Hepatocyte (in vitro differentiated cells): ENCODE measurements around the gene PACS1. TPM values are rescaled to one million over a fixed set of nuclear protein-coding genes. Genes with fewer than 3 reads are reported as not detected.

Source experiments
- DNase-seq: peaks from one replicate; pipeline ENCODE4 v3.0.0-alpha.2; 2016; ENCODE audit warnings: low spot score
- H2AFZ ChIP-seq: fragments of 200-600 bp; sonication (generic); 2 replicates; pipeline ENCODE4 v1.6.0; 2016; ENCODE audit warnings: antibody characterized with exemption, mild to moderate bottlenecking
- H3K27ac ChIP-seq: fragments of 200-600 bp; sonication (generic); 2 replicates; pipeline ENCODE4 v1.5.1; 2016; ENCODE audit warnings: mild to moderate bottlenecking
- H3K27me3 ChIP-seq: fragments of 200-600 bp; sonication (generic); 2 replicates; pipeline ENCODE4 v1.6.1; 2016
- H3K36me3 ChIP-seq: fragments of 200-600 bp; sonication (generic); replicated peaks from 2 replicates; pipeline ENCODE4 v1.5.1; 2016; ENCODE audit warnings: low read depth; ENCODE audit not compliant: insufficient read depth
- H3K4me1 ChIP-seq: fragments of 200-600 bp; sonication (generic); 2 replicates; pipeline ENCODE4 v1.5.1; 2016; ENCODE audit warnings: mild to moderate bottlenecking, moderate library complexity; ENCODE audit not compliant: insufficient read depth
- H3K4me2 ChIP-seq: fragments of 200-600 bp; sonication (generic); 2 replicates; pipeline ENCODE4 v1.6.0; 2016
- H3K4me3 ChIP-seq: fragments of 200-600 bp; sonication (generic); 2 replicates; pipeline ENCODE4 v1.5.1; 2016; ENCODE audit warnings: mild to moderate bottlenecking
- H3K79me2 ChIP-seq: fragments of 200-600 bp; sonication (generic); 2 replicates; pipeline ENCODE4 v1.6.0; 2017; ENCODE audit warnings: mild to moderate bottlenecking
- H3K9me2 ChIP-seq: fragments of 200-600 bp; sonication (generic); replicated peaks from 2 replicates; pipeline ENCODE4 v1.6.0; 2017; ENCODE audit warnings: mild to moderate bottlenecking; ENCODE audit not compliant: insufficient read depth
- H3K9me3 ChIP-seq: fragments of 200-600 bp; sonication (generic); 2 replicates; pipeline ENCODE4 v1.5.1; 2016; ENCODE audit warnings: low read depth, mild to moderate bottlenecking
- H4K20me1 ChIP-seq: fragments of 200-600 bp; sonication (generic); 2 replicates; pipeline ENCODE4 v1.6.0; 2016; ENCODE audit warnings: mild to moderate bottlenecking; ENCODE audit not compliant: insufficient read depth, poor library complexity, severe bottlenecking
- EZH2 ChIP-seq: fragments of 200-600 bp; sonication (generic); IDR thresholded peaks from 2 replicates; pipeline ENCODE4 v1.6.1; 2016; ENCODE audit warnings: antibody characterized with exemption, mild to moderate bottlenecking, borderline replicate concordance
- EZH2phosphoT487 ChIP-seq: fragments of 200-600 bp; sonication (generic); IDR thresholded peaks from one replicate; pipeline ENCODE4 v1.6.1; 2018; ENCODE audit warnings: antibody characterized with exemption, mild to moderate bottlenecking, low read depth, moderate library complexity; ENCODE audit not compliant: unreplicated experiment, severe bottlenecking
- WGBS: methylation state at CpG from one replicate; pipeline ENCODE4 v1.1.6; 2016; ENCODE audit warnings: low lambda C conversion rate; ENCODE audit errors: missing lambda C conversion rate; 5-methylcytosine and 5-hydroxymethylcytosine counted together
- polyA plus RNA-seq: library from polyadenylated mRNA; unstranded; fragments of >200 nt; fragmentation: Nextera tagmentation; extraction: Ambion mirVana; gene quantifications from 2 replicates; pipeline ENCODE4 v1.2.1, GENCODE V29; 2016
- total RNA-seq: library from RNA; depleted of rRNA; stranded (reverse); fragments of >200 nt; gene quantifications from 2 replicates; pipeline ENCODE4 v1.2.3, GENCODE V29; 2014
- TF ChIP-seq, protein P1 (sequence below): fragments of 200-600 bp; sonication (generic); IDR thresholded peaks from 2 replicates; pipeline ENCODE4 v1.5.1; 2016; ENCODE audit warnings: antibody characterized with exemption, mild to moderate bottlenecking; ENCODE audit not compliant: poor library complexity

The PACS1 gene
- total and polyA plus RNA-seq, 2 experiments from 2014 or later: 28.2 to 71.5 TPM

GRCh38 chr11:66262696-66263095 lies 192.6 kb downstream of the PACS1 start:
- Histone ChIP-seq H4K20me1 (peaks cover 8% of the 10 kb centered on the region), H3K4me3 (no peak overlapping the region), H2AFZ (no peak overlapping the region), H3K9me2 (no peaks in the 10 kb centered on the region), H3K27ac (no peak overlapping the region), H3K4me2 (no peak overlapping the region), H3K4me1 (peaks cover 11% of the 10 kb centered on the region), H3K27me3 (no peaks in the 10 kb centered on the region), H3K36me3 (no peaks in the 10 kb centered on the region), H3K79me2 (peaks cover 17% of the 10 kb centered on the region), H3K9me3 (no peaks in the 10 kb centered on the region)
- over 99% methylated on average over 12 of the region's 12 CpGs for whole genome bisulfite sequencing
- no peak for TF ChIP-seq EZH2
- TF ChIP-seq, protein P1, sequence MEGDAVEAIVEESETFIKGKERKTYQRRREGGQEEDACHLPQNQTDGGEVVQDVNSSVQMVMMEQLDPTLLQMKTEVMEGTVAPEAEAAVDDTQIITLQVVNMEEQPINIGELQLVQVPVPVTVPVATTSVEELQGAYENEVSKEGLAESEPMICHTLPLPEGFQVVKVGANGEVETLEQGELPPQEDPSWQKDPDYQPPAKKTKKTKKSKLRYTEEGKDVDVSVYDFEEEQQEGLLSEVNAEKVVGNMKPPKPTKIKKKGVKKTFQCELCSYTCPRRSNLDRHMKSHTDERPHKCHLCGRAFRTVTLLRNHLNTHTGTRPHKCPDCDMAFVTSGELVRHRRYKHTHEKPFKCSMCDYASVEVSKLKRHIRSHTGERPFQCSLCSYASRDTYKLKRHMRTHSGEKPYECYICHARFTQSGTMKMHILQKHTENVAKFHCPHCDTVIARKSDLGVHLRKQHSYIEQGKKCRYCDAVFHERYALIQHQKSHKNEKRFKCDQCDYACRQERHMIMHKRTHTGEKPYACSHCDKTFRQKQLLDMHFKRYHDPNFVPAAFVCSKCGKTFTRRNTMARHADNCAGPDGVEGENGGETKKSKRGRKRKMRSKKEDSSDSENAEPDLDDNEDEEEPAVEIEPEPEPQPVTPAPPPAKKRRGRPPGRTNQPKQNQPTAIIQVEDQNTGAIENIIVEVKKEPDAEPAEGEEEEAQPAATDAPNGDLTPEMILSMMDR: no peak
- TF ChIP-seq EZH2phosphoT487: no peak
- no peak for DNase-seq

GRCh38 chr11:66263231-66263630 lies 193.2 kb downstream of the PACS1 start:
- H4K20me1 ChIP-seq: peaks cover 8% of the 10 kb centered on the region

GRCh38 chr11:66263785-66264184 lies 193.7 kb downstream of the PACS1 start:
- Histone ChIP-seq H3K27me3 (no peaks in the 10 kb centered on the region), H3K4me1 (peaks cover 6% of the 10 kb centered on the region), H3K4me2 (no peak overlapping the region), H3K9me2 (no peaks in the 10 kb centered on the region), H2AFZ (no peak overlapping the region), H3K4me3 (no peak overlapping the region), H3K9me3 (no peaks in the 10 kb centered on the region), H4K20me1 (peaks cover 5% of the 10 kb centered on the region), H3K36me3 (no peaks in the 10 kb centered on the region), H3K27ac (no peak overlapping the region), H3K79me2 (peaks cover 14% of the 10 kb centered on the region)
- no peak for DNase-seq
- TF ChIP-seq, protein P1: no peak
- TF ChIP-seq EZH2: no peak
- 96% methylated on average over 7 of the region's 10 CpGs for WGBS

More at GRCh38 chr11:66263231-66263630, 193.2 kb downstream of the PACS1 start:
- H3K9me2 ChIP-seq: no peaks in the 10 kb centered on the region
- H3K9me3 ChIP-seq: no peaks in the 10 kb centered on the region
- no peak overlapping the region for H3K4me2 ChIP-seq
- no peak overlapping the region for H2AFZ ChIP-seq
- H3K27me3 ChIP-seq: no peaks in the 10 kb centered on the region
- no peak for TF ChIP-seq EZH2phosphoT487
- TF ChIP-seq, protein P1: no peak
- TF ChIP-seq EZH2: no peak
- no peak overlapping the region for H3K27ac ChIP-seq
- H3K36me3 ChIP-seq: no peaks in the 10 kb centered on the region
- H3K79me2 ChIP-seq: peaks cover 17% of the 10 kb centered on the region
- no peak for DNase-seq
- H3K4me3 ChIP-seq: no peak overlapping the region
- peaks cover 11% of the 10 kb centered on the region for H3K4me1 ChIP-seq
- 98% methylated on average over 4 of the region's 4 CpGs for WGBS

- H3K36me3 ChIP-seq: no peaks in the 10 kb centered on the region
- peaks cover 14% of the 10 kb centered on the region for H3K79me2 ChIP-seq
Observed at GRCh38 chr11:66264383-66264782, 194.3 kb downstream of the PACS1 start.

More at GRCh38 chr11:66264383-66264782, 194.3 kb downstream of the PACS1 start:
- Histone ChIP-seq H2AFZ (no peak overlapping the region), H3K4me2 (no peak overlapping the region), H3K9me3 (no peaks in the 10 kb centered on the region), H3K27me3 (no peaks in the 10 kb centered on the region), H3K4me3 (no peak overlapping the region), H3K27ac (no peak overlapping the region), H3K9me2 (no peaks in the 10 kb centered on the region), H3K4me1 (peaks cover 3% of the 10 kb centered on the region), H4K20me1 (peaks cover 3% of the 10 kb centered on the region)
- TF ChIP-seq, protein P1: no peak
- TF ChIP-seq EZH2 (no peak), EZH2phosphoT487 (no peak)
- WGBS: 93% methylated on average over 8 of the region's 8 CpGs
- no peak for DNase-seq
